ENCODE data around the gene LDHB. TPM values are rescaled to one million over a fixed set of nuclear protein-coding genes. Genes with fewer than 3 reads are reported as not detected.

LDHB gene
- 100 to 1,000 TPM; 266 to 595 (median 479) TPM for total RNA-seq
- polyA plus RNA-seq = 100 to 1,000 TPM; 467 to 674 TPM
- long read RNA-seq, donor 1, transcript LDHB-201 (8 exons, 1,303 nt) = major isoform, 2,146 of 2,232 reads
- long read RNA-seq, donor 1, transcript LDHB-210 (2 exons, 544 nt) = minor isoform, 6 of 2,232 reads
- long read RNA-seq, donor 1, transcript LDHB-203 (8 exons, 1,538 nt) = minor isoform, 5 of 2,232 reads
- long read RNA-seq, donor 1, partial matches to known transcripts = 40 of 2,232 reads
- long read RNA-seq, donor 1, other reads (novel, unspliced or antisense) = 34 of 2,232 reads
- long read RNA-seq, donor 2, transcript LDHB-201 (8 exons, 1,303 nt) = major isoform, 207 of 252 reads
- long read RNA-seq, donor 2, transcript LDHB-206 (3 exons, 678 nt) = minor isoform, 9 of 252 reads
- long read RNA-seq, donor 2, transcript LDHB-209 (2 exons, 672 nt) = minor isoform, 7 of 252 reads
- long read RNA-seq, donor 2, partial matches to known transcripts = 26 of 252 reads
- long read RNA-seq, donor 2, other reads (novel, unspliced or antisense) = 0 of 252 reads
- long read RNA-seq, donor 3, transcript LDHB-201 (8 exons, 1,303 nt) = major isoform, 307 of 317 reads
- long read RNA-seq, donor 3, partial matches to known transcripts = 7 of 317 reads
- long read RNA-seq, donor 3, other reads (novel, unspliced or antisense) = 1 of 317 reads

DNA sequence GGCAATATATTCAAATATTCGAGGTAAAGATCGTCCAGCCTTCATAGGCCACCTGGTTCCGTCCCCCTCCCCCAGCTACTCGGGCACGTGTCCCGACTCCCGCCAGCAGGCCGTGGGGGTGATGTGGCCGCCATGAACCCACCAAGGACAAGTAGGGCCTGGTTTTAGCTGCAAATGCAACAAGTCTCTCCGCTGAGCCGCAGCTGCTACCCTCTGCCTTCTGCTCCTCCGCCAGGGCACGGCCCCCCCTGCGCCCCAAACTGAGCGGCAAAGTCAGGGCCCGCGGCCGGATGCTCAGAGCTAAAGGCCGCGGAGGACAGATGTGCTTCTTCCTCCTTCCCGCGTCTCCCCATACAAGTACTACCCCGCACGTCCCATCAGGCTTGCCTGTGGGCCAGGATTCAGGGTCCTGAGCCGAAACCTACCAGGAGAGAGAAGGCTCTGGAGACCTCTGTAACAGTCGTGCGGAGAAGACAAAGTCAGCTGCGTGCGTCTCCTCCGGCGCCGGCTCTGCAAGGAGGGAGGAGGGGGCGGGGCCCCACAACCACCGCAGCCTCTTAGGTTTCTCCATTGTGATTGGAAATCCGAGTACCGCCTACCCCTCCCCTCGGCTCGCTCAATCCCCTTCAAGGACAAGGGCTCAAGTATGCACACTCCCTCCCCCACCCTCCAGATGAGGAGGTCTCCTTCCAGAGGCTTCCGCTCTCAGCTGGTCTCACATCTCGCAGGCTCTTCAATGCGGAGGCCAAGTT, at the start of gene LDHB:
Gene LDHB (minus strand): TSS at position 517 of the 752 bp plus-strand sequence. CDS start 3,171 bp downstream, outside the sequence.
- Histone ChIP-seq H3K36me3 (no peaks in the 10 kb centered on the region), H3K4me1 (ENCODE audit: insufficient read depth) (peaks cover 2% of the 10 kb centered on the region), H3K4me3 (peak within 1 kb of the TSS; percentile 92), H3K27ac (peak within 1 kb of the TSS; percentile 75 to 91), H3K27me3 (no peaks in the 10 kb centered on the region), H3K9me3 (no peaks in the 10 kb centered on the region)
- intact Hi-C loops (cut with DNase I) = no loop called here
- TF ChIP-seq EP300 (IDR thresholded peaks at IDR 0.05) = no peak
- TF ChIP-seq POLR2A (IDR thresholded peaks at IDR 0.05) = peak; percentile 85
- WGBS, 3 donors = 0 to 2% (median 0%) methylated on average over 41 of the region's 41 CpGs
- DNase-seq = peak; percentile 93 to 97 (median 95)

DNA sequence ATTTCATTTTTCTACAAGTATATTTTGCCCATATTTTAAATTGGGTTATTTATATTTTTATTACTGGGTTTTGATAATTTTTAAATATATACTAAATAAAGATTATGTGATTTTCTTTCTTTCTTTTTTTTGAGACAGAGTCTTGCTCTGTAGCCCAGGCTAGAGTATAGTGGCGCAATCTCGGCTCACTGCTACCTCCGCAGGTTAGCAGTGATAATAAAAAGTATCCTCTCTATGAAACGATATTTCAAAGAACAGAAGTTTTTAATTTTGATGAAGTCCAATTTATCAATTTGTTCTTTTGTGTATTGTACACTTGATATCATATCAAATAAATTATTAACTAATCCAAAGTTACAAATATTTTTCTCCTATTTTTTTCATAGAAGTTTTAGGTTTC, 47.2 kb upstream of the LDHB start:
- no peak overlapping the region for H3K4me3 ChIP-seq
- H3K27me3 ChIP-seq = no peaks in the 10 kb centered on the region
- DNase-seq = no peak
- 92 to 93% (median 92%) methylated on average over 4 of the region's 4 CpGs for WGBS, 3 donors
- no peaks in the 10 kb centered on the region for H3K36me3 ChIP-seq
- no peak overlapping the region for H3K27ac ChIP-seq
- TF ChIP-seq EP300 (IDR thresholded peaks at IDR 0.05) (no peak), POLR2A (IDR thresholded peaks at IDR 0.05) (no peak)
- TF ChIP-seq, protein P1, sequence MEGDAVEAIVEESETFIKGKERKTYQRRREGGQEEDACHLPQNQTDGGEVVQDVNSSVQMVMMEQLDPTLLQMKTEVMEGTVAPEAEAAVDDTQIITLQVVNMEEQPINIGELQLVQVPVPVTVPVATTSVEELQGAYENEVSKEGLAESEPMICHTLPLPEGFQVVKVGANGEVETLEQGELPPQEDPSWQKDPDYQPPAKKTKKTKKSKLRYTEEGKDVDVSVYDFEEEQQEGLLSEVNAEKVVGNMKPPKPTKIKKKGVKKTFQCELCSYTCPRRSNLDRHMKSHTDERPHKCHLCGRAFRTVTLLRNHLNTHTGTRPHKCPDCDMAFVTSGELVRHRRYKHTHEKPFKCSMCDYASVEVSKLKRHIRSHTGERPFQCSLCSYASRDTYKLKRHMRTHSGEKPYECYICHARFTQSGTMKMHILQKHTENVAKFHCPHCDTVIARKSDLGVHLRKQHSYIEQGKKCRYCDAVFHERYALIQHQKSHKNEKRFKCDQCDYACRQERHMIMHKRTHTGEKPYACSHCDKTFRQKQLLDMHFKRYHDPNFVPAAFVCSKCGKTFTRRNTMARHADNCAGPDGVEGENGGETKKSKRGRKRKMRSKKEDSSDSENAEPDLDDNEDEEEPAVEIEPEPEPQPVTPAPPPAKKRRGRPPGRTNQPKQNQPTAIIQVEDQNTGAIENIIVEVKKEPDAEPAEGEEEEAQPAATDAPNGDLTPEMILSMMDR (IDR thresholded peaks at IDR 0.05) = no peak
- intact Hi-C loops (cut with DNase I) = no loop called here
- H3K9me3 ChIP-seq = no peaks in the 10 kb centered on the region
- no peaks in the 10 kb centered on the region for H3K4me1 ChIP-seq (ENCODE audit: insufficient read depth)

DNA sequence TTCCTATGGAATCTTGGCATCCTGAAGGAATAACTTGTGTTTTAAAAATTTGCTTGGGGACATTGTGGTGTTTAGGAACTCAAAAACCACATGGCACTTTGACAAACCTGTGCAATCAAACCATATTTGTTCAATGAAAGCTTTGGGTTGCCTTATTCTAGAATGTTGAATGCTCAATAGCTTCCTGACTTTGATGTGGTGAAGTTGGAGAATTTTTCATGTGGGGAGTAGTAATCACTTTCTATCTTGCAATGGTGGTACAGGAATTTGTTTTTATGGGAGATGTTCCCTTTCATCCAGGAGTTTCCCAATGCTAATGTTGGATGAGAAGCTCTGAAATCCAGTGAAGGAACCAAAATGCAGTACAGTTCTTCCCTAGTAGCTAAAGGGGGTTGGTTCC, 42.2 kb upstream of the LDHB start:
- intact Hi-C loops (cut with DNase I) = loop anchor here (5.0 to 10.0 kb wide), 3 partner anchors 292 to 297 kb away; no protein-coding TSS in a partner anchor
- no peak overlapping the region for H3K4me3 ChIP-seq
- no peak for DNase-seq
- no peaks in the 10 kb centered on the region for H3K4me1 ChIP-seq (ENCODE audit: insufficient read depth)
- H3K36me3 ChIP-seq = no peaks in the 10 kb centered on the region
- no peaks in the 10 kb centered on the region for H3K27me3 ChIP-seq
- TF ChIP-seq POLR2A (IDR thresholded peaks at IDR 0.05) = no peak
- H3K9me3 ChIP-seq = no peaks in the 10 kb centered on the region
- H3K27ac ChIP-seq = no peak overlapping the region

GRCh38 chr12:21697904-21698630, 40.4 kb upstream of the LDHB start:
- 7 to 13% (median 7%) methylated on average over 7 of the region's 7 CpGs for WGBS, 3 donors
- Histone ChIP-seq H3K36me3 (no peaks in the 10 kb centered on the region), H3K27ac (no peak overlapping the region), H3K27me3 (no peaks in the 10 kb centered on the region), H3K9me3 (no peaks in the 10 kb centered on the region), H3K4me1 (ENCODE audit: insufficient read depth) (no peaks in the 10 kb centered on the region), H3K4me3 (no peak overlapping the region)
- intact Hi-C loops (cut with DNase I) = loop anchor here (5.0 to 10.0 kb wide), 3 partner anchors 294 to 299 kb away; no protein-coding TSS in a partner anchor
- TF ChIP-seq, protein P1 (IDR thresholded peaks at IDR 0.05) = peak; percentile 16 to 52 (median 49)
- TF ChIP-seq POLR2A (IDR thresholded peaks at IDR 0.05) (no peak), EP300 (IDR thresholded peaks at IDR 0.05) (no peak)
- DNase-seq = no peak

DNA sequence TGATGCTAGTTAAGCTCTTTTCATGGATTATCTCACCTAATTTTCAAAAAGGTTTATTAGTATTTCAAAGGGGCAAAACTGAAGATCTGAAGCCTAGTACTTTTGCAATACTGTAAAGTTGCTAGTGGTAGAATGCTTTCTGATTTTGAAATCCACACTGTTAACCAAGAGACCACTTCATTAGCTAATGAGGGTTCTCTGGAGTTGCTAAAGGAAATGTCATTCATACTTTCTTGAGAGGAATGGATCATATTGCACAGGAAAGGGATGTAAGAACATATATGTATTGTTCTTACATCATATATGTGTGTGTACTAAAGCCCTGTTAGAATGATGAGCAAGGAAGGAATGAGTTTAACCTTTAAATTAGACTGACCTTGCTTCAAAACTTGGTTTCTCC, 39.0 kb upstream of the LDHB start:
- H3K27me3 ChIP-seq = no peaks in the 10 kb centered on the region
- H3K36me3 ChIP-seq = no peaks in the 10 kb centered on the region
- TF ChIP-seq EP300 (IDR thresholded peaks at IDR 0.05) (no peak), POLR2A (IDR thresholded peaks at IDR 0.05) (no peak)
- TF ChIP-seq, protein P1 (IDR thresholded peaks at IDR 0.05) = no peak
- no peaks in the 10 kb centered on the region for H3K9me3 ChIP-seq
- H3K4me1 ChIP-seq (ENCODE audit: insufficient read depth) = no peaks in the 10 kb centered on the region
- H3K27ac ChIP-seq = no peak overlapping the region
- intact Hi-C loops (cut with DNase I) = loop anchor here (5.0 to 10.0 kb wide), 3 partner anchors 296 to 301 kb away; no protein-coding TSS in a partner anchor
- H3K4me3 ChIP-seq = no peak overlapping the region
- no peak for DNase-seq
